ENCODE data around the gene CMTM4.

DNA sequence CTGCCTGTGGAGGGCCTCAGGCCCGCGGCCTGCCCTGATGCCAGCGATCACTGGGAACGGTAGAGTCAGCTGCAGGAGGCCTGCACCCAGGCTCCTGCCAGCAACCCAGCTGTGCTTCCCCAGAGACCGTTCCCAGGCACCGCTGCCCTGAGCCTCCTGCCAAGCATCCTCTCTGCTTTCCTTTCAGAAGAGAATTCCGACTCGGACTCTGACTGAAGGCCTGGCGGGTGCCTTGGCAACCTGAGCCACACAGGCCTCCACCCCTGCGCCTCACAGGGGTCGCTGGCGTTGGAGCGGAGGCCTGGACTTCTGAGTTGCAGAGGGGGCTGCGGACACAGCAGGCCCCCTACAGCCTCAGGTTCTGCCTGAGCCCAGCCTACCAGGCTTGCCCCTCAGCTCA lies 84.1 kb downstream of the CMTM4 start:
- TF ChIP-seq FOXM1 (IDR thresholded peaks at IDR 0.05; ENCODE audit: borderline replicate concordance, low read depth) = no peak
- TF ChIP-seq YY1 (IDR thresholded peaks at IDR 0.05; ENCODE audit: low read depth) = no peak
- TF ChIP-seq TEAD4 (IDR thresholded peaks at IDR 0.05) = no peak
- no peak for TF ChIP-seq EP300 (IDR thresholded peaks at IDR 0.05; ENCODE audit: borderline replicate concordance)
- TF ChIP-seq NFIC (IDR thresholded peaks at IDR 0.05) = no peak
- TF ChIP-seq CEBPB (IDR thresholded peaks at IDR 0.05) = no peak
- TF ChIP-seq, protein P1, sequence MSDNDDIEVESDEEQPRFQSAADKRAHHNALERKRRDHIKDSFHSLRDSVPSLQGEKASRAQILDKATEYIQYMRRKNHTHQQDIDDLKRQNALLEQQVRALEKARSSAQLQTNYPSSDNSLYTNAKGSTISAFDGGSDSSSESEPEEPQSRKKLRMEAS (IDR thresholded peaks at IDR 0.05) = no peak

All from Ishikawa (cell line).